ENCODE results near the gene MGST1. TPM values are rescaled to one million over a fixed set of nuclear protein-coding genes. Genes with fewer than 3 reads are reported as not detected.
A peak's percentile ranks its signal among the peaks of the same experiment; 100 is the strongest.

Gene MGST1, protein sequence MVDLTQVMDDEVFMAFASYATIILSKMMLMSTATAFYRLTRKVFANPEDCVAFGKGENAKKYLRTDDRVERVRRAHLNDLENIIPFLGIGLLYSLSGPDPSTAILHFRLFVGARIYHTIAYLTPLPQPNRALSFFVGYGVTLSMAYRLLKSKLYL
- 725 TPM for polyA plus RNA-seq (2013, experiment 1 of 2)
- polyA plus RNA-seq (2013, experiment 2 of 2) = 719 TPM

DNA sequence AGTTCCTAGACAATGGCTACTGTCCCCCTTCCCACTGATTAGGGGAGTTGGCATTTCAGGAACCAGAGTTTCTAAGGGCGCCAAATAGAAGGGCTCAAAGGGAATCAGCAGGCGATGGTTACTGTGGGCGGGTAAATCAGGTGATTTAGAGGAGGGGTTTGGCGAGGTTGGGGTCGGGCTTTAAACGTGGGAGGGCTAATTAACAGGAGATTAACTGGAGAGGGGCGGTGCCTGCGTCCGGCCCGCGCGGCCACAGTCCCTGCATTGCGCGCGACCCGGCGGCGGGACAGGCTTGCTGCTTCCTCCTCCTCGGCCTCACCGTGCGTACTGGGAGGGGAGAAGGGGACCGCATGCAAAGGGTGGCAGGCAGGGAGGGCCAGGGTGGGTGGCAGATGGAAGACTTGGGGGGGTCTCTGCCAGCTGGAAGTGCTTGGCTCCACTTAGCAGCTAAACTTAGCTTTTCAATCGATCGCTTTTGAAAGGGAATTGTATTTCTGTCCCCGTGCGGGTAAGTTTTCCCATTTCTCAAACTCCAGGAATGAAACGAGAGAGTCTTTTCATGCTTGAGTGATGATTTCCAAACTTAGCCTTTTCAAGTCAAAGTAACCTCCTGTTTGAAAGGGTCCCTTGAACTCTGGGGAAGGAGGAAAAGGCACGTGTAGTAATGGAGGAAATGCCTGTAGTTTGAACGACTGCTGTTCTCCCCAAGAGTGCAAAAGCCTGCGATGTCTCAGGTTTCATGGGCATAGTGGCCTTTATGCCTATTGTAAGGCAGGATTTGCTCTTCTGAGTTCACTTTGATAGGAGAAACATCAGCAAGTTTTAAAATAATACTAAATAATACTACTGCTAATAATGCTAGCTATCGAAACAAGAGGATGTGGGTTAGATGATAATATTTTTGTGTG, at the start of gene MGST1:
TSS of gene MGST1 (plus strand) at position 255 of the 908 bp plus-strand sequence. CDS start 6,608 bp downstream, outside the sequence.
- H3K4ac ChIP-seq (ENCODE audit: low read depth in 1 of 2, low read length in 2 of 2) = peak within 1 kb of the TSS; percentile 46 to 95
- no peaks in the 10 kb centered on the region for H3K9me3 ChIP-seq (ENCODE audit: control insufficient read depth, low read length)
- H4K91ac ChIP-seq (ENCODE audit: low read length) = peak within 1 kb of the TSS; percentile 52
- peaks cover 3% of the 10 kb centered on the region for H3K4me1 ChIP-seq (ENCODE audit: control insufficient read depth, insufficient read depth, low read depth, low read length)
- no peak within 1 kb of the TSS for H2BK5ac ChIP-seq (ENCODE audit: low read depth, low read length, poor library complexity, severe bottlenecking)
- peak within 1 kb of the TSS in 1 of 2 experiments; percentile 77 for H3K14ac ChIP-seq (ENCODE audit: low read length in 2 of 2)
- H3K36me3 ChIP-seq (ENCODE audit: control insufficient read depth in 1 of 2, insufficient read depth in 2 of 2, low read depth in 1 of 2, low read length in 2 of 2) = peaks cover 0 to 16% of the 10 kb centered on the region in 2 experiments
- no peak within 1 kb of the TSS for H3K23ac ChIP-seq (ENCODE audit: low read length in 2 of 2)
- H3K9ac ChIP-seq (ENCODE audit: low read length) = peak within 1 kb of the TSS; percentile 99
- H2BK120ac ChIP-seq (ENCODE audit: low read depth, low read length) = peak within 1 kb of the TSS; percentile 71
- WGBS = under 1% methylated on average over 27 of the region's 31 CpGs
- H3K4me2 ChIP-seq (ENCODE audit: low read length, poor library complexity, severe bottlenecking) = peak within 1 kb of the TSS; percentile 76
- peak within 1 kb of the TSS; percentile 89 for H2BK15ac ChIP-seq (ENCODE audit: low read depth, poor library complexity, severe bottlenecking)
- H3K18ac ChIP-seq (ENCODE audit: low read depth in 1 of 2, low read length in 2 of 2) = peak within 1 kb of the TSS; percentile 81 to 84
- peak within 1 kb of the TSS; percentile 49 to 83 for H2BK12ac ChIP-seq (ENCODE audit: low read length in 2 of 2)
- peak within 1 kb of the TSS; percentile 54 for H2AFZ ChIP-seq (ENCODE audit: low read depth, low read length)
- peaks cover 4% of the 10 kb centered on the region for H3K79me1 ChIP-seq (replicated peaks; ENCODE audit: low read length, poor library complexity, severe bottlenecking)
- peak within 1 kb of the TSS; percentile 84 for H4K8ac ChIP-seq (ENCODE audit: low read length)
- peak within 1 kb of the TSS; percentile 68 to 85 for H3K4me3 ChIP-seq (ENCODE audit: insufficient read depth in 1 of 2, low read depth in 1 of 2, low read length in 2 of 2)
- H3K27me3 ChIP-seq (ENCODE audit: control insufficient read depth in 1 of 2, insufficient read depth in 1 of 2, low read length in 2 of 2) = no peaks in the 10 kb centered on the region
- peak within 1 kb of the TSS; percentile 51 for H3K27ac ChIP-seq (ENCODE audit: low read length, poor library complexity, severe bottlenecking)
- peak; percentile 64 for DNase-seq
- peak within 1 kb of the TSS; percentile 35 for H2AK5ac ChIP-seq (ENCODE audit: low read length, severe bottlenecking)

DNA sequence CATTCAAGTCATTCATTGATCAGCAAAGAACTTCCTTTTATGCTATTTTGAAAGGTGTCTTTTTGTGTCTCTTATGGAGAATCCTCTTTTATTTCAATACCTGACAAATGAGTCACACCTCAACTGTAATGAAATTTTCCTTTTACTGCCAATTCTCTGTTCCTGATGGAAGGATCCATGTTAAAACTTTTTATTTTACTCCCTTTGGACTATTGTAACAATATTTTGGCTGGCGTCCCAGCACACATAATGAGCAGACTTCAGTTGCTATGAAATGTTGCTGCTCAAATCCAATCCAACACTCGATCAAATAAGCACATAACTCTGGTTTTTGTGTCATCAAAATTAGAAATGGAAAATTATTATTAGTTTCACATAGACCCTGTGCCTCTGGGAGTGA, 48.0 kb upstream of the MGST1 start:
- H2AFZ ChIP-seq (ENCODE audit: low read depth, low read length) = no peak overlapping the region

DNA sequence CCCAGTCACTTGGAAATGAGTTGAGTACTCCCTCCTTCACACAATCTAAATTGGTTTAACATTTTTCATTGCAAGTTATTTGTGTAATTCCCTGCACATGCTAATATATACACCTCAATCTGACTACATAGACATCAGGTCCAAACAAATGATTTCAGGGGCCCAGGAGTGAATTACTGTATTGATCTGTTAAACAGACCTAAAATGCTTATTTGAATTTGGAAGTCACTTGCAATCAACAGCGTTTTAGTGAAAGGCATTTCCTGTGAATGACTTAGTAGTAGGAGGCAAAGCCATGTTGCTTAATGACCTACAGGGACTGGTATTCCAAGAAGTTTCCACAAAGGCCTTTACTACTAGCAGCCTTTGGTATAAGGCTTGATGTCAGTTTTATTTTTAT, 47.3 kb upstream of the MGST1 start:
- Histone ChIP-seq H2BK120ac (ENCODE audit: low read depth, low read length) (no peak overlapping the region), H3K79me1 (replicated peaks; ENCODE audit: low read length, poor library complexity, severe bottlenecking) (no peaks in the 10 kb centered on the region), H2AFZ (ENCODE audit: low read depth, low read length) (no peak overlapping the region), H3K4ac (ENCODE audit: low read depth in 1 of 2, low read length in 2 of 2) (no peak overlapping the region), H2BK15ac (ENCODE audit: low read depth, poor library complexity, severe bottlenecking) (no peak overlapping the region), H3K9me3 (ENCODE audit: control insufficient read depth, low read length) (no peaks in the 10 kb centered on the region), H3K4me1 (ENCODE audit: control insufficient read depth, insufficient read depth, low read depth, low read length) (no peaks in the 10 kb centered on the region), H2BK5ac (ENCODE audit: low read depth, low read length, poor library complexity, severe bottlenecking) (no peak overlapping the region), H3K36me3 (ENCODE audit: control insufficient read depth in 1 of 2, insufficient read depth in 2 of 2, low read depth in 1 of 2, low read length in 2 of 2) (no peaks in the 10 kb centered on the region), H4K91ac (ENCODE audit: low read length) (no peak overlapping the region), H3K27me3 (ENCODE audit: control insufficient read depth in 1 of 2, insufficient read depth in 1 of 2, low read length in 2 of 2) (no peaks in the 10 kb centered on the region), H3K4me3 (ENCODE audit: insufficient read depth in 1 of 2, low read depth in 1 of 2, low read length in 2 of 2) (peak overlapping the region in 1 of 2 experiments; percentile 6), H4K8ac (ENCODE audit: low read length) (no peak overlapping the region), H3K4me2 (ENCODE audit: low read length, poor library complexity, severe bottlenecking) (no peak overlapping the region), H2BK12ac (ENCODE audit: low read length in 2 of 2) (no peak overlapping the region), H3K14ac (ENCODE audit: low read length in 2 of 2) (no peak overlapping the region), H3K18ac (ENCODE audit: low read depth in 1 of 2, low read length in 2 of 2) (no peak overlapping the region), H3K27ac (ENCODE audit: low read length, poor library complexity, severe bottlenecking) (no peak overlapping the region), H3K9ac (ENCODE audit: low read length) (peak overlapping the region; percentile 31), H3K23ac (ENCODE audit: low read length in 2 of 2) (no peak overlapping the region), H2AK5ac (ENCODE audit: low read length, severe bottlenecking) (no peak overlapping the region)
- no peak for DNase-seq
- WGBS = 17% methylated on average over 1 of the region's 1 CpG

More for the DNA sequence above, 48.0 kb upstream of the MGST1 start:
- Histone ChIP-seq H2AK5ac (ENCODE audit: low read length, severe bottlenecking) (no peak overlapping the region), H4K91ac (ENCODE audit: low read length) (no peak overlapping the region), H2BK15ac (ENCODE audit: low read depth, poor library complexity, severe bottlenecking) (no peak overlapping the region), H3K4me2 (ENCODE audit: low read length, poor library complexity, severe bottlenecking) (no peak overlapping the region), H4K8ac (ENCODE audit: low read length) (no peak overlapping the region), H3K14ac (ENCODE audit: low read length in 2 of 2) (no peak overlapping the region), H3K18ac (ENCODE audit: low read depth in 1 of 2, low read length in 2 of 2) (no peak overlapping the region), H2BK12ac (ENCODE audit: low read length in 2 of 2) (no peak overlapping the region), H2BK120ac (ENCODE audit: low read depth, low read length) (no peak overlapping the region), H2BK5ac (ENCODE audit: low read depth, low read length, poor library complexity, severe bottlenecking) (no peak overlapping the region), H3K4ac (ENCODE audit: low read depth in 1 of 2, low read length in 2 of 2) (no peak overlapping the region), H3K9me3 (ENCODE audit: control insufficient read depth, low read length) (no peaks in the 10 kb centered on the region), H3K79me1 (replicated peaks; ENCODE audit: low read length, poor library complexity, severe bottlenecking) (no peaks in the 10 kb centered on the region), H3K27me3 (ENCODE audit: control insufficient read depth in 1 of 2, insufficient read depth in 1 of 2, low read length in 2 of 2) (no peaks in the 10 kb centered on the region), H3K27ac (ENCODE audit: low read length, poor library complexity, severe bottlenecking) (no peak overlapping the region), H3K4me3 (ENCODE audit: insufficient read depth in 1 of 2, low read depth in 1 of 2, low read length in 2 of 2) (peak overlapping the region in 1 of 2 experiments; percentile 6), H3K9ac (ENCODE audit: low read length) (peak overlapping the region; percentile 31), H3K23ac (ENCODE audit: low read length in 2 of 2) (no peak overlapping the region), H3K4me1 (ENCODE audit: control insufficient read depth, insufficient read depth, low read depth, low read length) (no peaks in the 10 kb centered on the region), H3K36me3 (ENCODE audit: control insufficient read depth in 1 of 2, insufficient read depth in 2 of 2, low read depth in 1 of 2, low read length in 2 of 2) (no peaks in the 10 kb centered on the region)
- no peak for DNase-seq
- WGBS = no CpG with 5 or more reads among the region's 2 CpGs

DNA sequence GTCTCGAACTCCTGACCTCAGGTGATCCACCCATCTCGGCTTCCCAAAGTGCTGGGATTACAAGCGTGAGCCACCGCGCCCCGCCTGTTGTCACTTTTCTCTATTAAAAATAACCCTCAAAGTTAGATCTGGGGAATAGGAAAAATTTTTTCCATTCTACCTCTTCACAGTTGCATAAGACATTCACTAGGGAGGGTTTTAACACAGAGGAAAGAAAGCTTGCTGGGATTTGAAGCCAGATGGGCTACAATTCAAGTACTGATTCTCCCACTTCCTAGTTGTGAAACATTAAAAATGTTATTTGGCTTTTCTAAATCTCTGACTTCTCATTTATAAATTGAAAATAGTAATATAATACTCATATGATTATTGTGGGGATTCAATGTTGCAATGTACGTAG, 46.7 kb upstream of the MGST1 start:
- no peak overlapping the region for H4K8ac ChIP-seq (ENCODE audit: low read length)
- DNase-seq = no peak
- no peak overlapping the region for H2BK5ac ChIP-seq (ENCODE audit: low read depth, low read length, poor library complexity, severe bottlenecking)
- WGBS = no CpG with 5 or more reads among the region's 7 CpGs
- no peak overlapping the region for H3K27ac ChIP-seq (ENCODE audit: low read length, poor library complexity, severe bottlenecking)
- no peak overlapping the region for H3K14ac ChIP-seq (ENCODE audit: low read length in 2 of 2)
- no peaks in the 10 kb centered on the region for H3K79me1 ChIP-seq (replicated peaks; ENCODE audit: low read length, poor library complexity, severe bottlenecking)
- no peak overlapping the region for H3K18ac ChIP-seq (ENCODE audit: low read depth in 1 of 2, low read length in 2 of 2)
- no peaks in the 10 kb centered on the region for H3K27me3 ChIP-seq (ENCODE audit: control insufficient read depth in 1 of 2, insufficient read depth in 1 of 2, low read length in 2 of 2)
- no peak overlapping the region for H2AFZ ChIP-seq (ENCODE audit: low read depth, low read length)
- H3K9me3 ChIP-seq (ENCODE audit: control insufficient read depth, low read length) = no peaks in the 10 kb centered on the region
- no peak overlapping the region for H3K23ac ChIP-seq (ENCODE audit: low read length in 2 of 2)
- H3K4me3 ChIP-seq (ENCODE audit: insufficient read depth in 1 of 2, low read depth in 1 of 2, low read length in 2 of 2) = no peak overlapping the region
- no peaks in the 10 kb centered on the region for H3K36me3 ChIP-seq (ENCODE audit: control insufficient read depth in 1 of 2, insufficient read depth in 2 of 2, low read depth in 1 of 2, low read length in 2 of 2)
- no peak overlapping the region for H3K4ac ChIP-seq (ENCODE audit: low read depth in 1 of 2, low read length in 2 of 2)
- H2BK15ac ChIP-seq (ENCODE audit: low read depth, poor library complexity, severe bottlenecking) = no peak overlapping the region
- no peak overlapping the region for H3K4me2 ChIP-seq (ENCODE audit: low read length, poor library complexity, severe bottlenecking)
- H4K91ac ChIP-seq (ENCODE audit: low read length) = no peak overlapping the region
- no peak overlapping the region for H2BK120ac ChIP-seq (ENCODE audit: low read depth, low read length)
- no peak overlapping the region for H3K9ac ChIP-seq (ENCODE audit: low read length)
- no peak overlapping the region for H2AK5ac ChIP-seq (ENCODE audit: low read length, severe bottlenecking)
- no peaks in the 10 kb centered on the region for H3K4me1 ChIP-seq (ENCODE audit: control insufficient read depth, insufficient read depth, low read depth, low read length)
- H2BK12ac ChIP-seq (ENCODE audit: low read length in 2 of 2) = no peak overlapping the region

Measured in mesenchymal stem cell (in vitro differentiated cells and primary cell).